ENCODE measurements around the gene GPR171.

The GPR171 gene

GRCh38 chr3:151213151-151213550 lies 10.1 kb upstream of the GPR171 start:
- no peak for DNase-seq

GRCh38 chr3:151210676-151211381 lies 7.8 kb upstream of the GPR171 start:
- no peak for DNase-seq

GRCh38 chr3:151209654-151210053 lies 6.6 kb upstream of the GPR171 start:
- DNase-seq: no peak

- DNase-seq: no peak
Measured at GRCh38 chr3:151206201-151206600, 3.2 kb upstream of the GPR171 start.

- no peak for DNase-seq
Measured at GRCh38 chr3:151205482-151205881, 2.5 kb upstream of the GPR171 start.

GRCh38 chr3:151204530-151205402 lies 1.8 kb upstream of the GPR171 start:
- DNase-seq: no peak

GRCh38 chr3:151201051-151201730 lies 1.8 kb downstream of the GPR171 start:
- DNase-seq: no peak

- DNase-seq: no peak
Measured at GRCh38 chr3:151200586-151200985, 2.4 kb downstream of the GPR171 start.

GRCh38 chr3:151199554-151200438 lies 3.2 kb downstream of the GPR171 start:
- no peak for DNase-seq

GRCh38 chr3:151198849-151199248 lies 4.2 kb downstream of the GPR171 start:
- no peak for DNase-seq

GRCh38 chr3:151197981-151198767 lies 4.8 kb downstream of the GPR171 start:
- DNase-seq: no peak

GRCh38 chr3:151197228-151197627 lies 5.8 kb downstream of the GPR171 start:
- DNase-seq: no peak

- no peak for DNase-seq
Measured at GRCh38 chr3:151196434-151196833, 6.6 kb downstream of the GPR171 start.

- no peak for DNase-seq
Measured at GRCh38 chr3:151195826-151196225, 7.2 kb downstream of the GPR171 start.

- DNase-seq: no peak
Measured at GRCh38 chr3:151192545-151192944, 10.5 kb downstream of the GPR171 start.

GRCh38 chr3:151191095-151191494 lies 11.9 kb downstream of the GPR171 start:
- DNase-seq: no peak

GRCh38 chr3:151183265-151183671 lies 19.7 kb downstream of the GPR171 start:
- DNase-seq: no peak

- no peak for DNase-seq
Measured at GRCh38 chr3:151182349-151183079, 20.5 kb downstream of the GPR171 start.

- no peak for DNase-seq
Measured at GRCh38 chr3:151178208-151178845, 24.7 kb downstream of the GPR171 start.

GRCh38 chr3:151175952-151176351 lies 27.1 kb downstream of the GPR171 start:
- DNase-seq: no peak

- no peak for DNase-seq
Measured at GRCh38 chr3:151174351-151174750, 28.7 kb downstream of the GPR171 start.

Measured in NCI-H1436 treated with DMSO at 0.1 percent for 48 hours (cell line).